ENCODE measurements around the gene PEX6. TPM values are rescaled to one million over a fixed set of nuclear protein-coding genes. Genes with fewer than 3 reads are reported as not detected.
A peak's percentile ranks its signal among the peaks of the same experiment; 100 is the strongest.

PEX6 gene
- total and polyA plus RNA-seq, 2 donors from 2014 or later = 18.0 to 22.6 TPM

DNA sequence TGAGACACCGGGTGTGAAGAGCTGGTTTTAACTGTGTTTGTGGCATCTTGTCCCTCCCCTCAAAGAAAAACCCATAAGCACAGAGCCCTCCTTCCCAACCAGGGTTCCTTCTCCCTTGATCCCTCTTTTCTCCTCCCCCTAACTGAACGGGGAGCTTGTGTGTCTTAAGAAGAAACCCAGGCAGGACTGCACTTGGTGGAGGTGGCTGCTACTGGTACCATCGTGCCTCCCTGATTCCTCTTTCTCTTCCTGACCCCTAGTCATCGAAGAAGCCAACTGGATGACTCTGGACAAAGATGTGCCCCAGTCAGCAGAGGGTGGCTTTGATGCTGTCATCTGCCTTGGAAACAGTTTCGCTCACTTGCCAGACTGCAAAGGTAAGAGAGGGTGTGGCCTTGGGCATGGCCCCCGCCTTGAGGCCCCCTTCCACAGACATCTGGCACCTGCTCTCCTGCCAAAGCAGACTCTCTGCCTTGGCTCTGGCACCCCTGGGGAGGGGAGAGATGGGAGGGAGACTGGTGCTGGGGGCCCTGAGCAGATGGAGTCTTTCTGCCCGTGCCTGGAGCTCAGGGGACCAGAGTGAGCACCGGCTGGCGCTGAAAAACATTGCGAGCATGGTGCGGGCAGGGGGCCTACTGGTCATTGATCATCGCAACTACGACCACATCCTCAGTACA lies 16.3 kb downstream of the PEX6 start:
- Histone ChIP-seq H3K4me1 (ENCODE audit: control insufficient read depth in 2 of 3, insufficient read depth in 2 of 3, low read depth in 1 of 3, low read length in 3 of 3) (peaks cover 0 to 8% (median 0%) of the 10 kb centered on the region in 3 donors), H3K27ac (ENCODE audit: low read depth in 2 of 2, low read length in 2 of 2) (no peak overlapping the region), H3K36me3 (ENCODE audit: control insufficient read depth in 2 of 3, insufficient read depth in 3 of 3, low read length in 3 of 3) (peaks cover 0 to 10% (median 3%) of the 10 kb centered on the region in 3 donors), H3K27me3 (ENCODE audit: control insufficient read depth, insufficient read depth, low read length) (no peaks in the 10 kb centered on the region), H3K9ac (ENCODE audit: low read length in 3 of 3) (no peak overlapping the region), H3K9me3 (ENCODE audit: control insufficient read depth in 2 of 3, insufficient read depth in 1 of 3, low read length in 3 of 3) (no peaks in the 10 kb centered on the region), H3K4me3 (ENCODE audit: low read length in 3 of 3) (no peak overlapping the region)
- DNase-seq (no peak), FAIRE-seq (no peak)
- TF ChIP-seq, protein P1, sequence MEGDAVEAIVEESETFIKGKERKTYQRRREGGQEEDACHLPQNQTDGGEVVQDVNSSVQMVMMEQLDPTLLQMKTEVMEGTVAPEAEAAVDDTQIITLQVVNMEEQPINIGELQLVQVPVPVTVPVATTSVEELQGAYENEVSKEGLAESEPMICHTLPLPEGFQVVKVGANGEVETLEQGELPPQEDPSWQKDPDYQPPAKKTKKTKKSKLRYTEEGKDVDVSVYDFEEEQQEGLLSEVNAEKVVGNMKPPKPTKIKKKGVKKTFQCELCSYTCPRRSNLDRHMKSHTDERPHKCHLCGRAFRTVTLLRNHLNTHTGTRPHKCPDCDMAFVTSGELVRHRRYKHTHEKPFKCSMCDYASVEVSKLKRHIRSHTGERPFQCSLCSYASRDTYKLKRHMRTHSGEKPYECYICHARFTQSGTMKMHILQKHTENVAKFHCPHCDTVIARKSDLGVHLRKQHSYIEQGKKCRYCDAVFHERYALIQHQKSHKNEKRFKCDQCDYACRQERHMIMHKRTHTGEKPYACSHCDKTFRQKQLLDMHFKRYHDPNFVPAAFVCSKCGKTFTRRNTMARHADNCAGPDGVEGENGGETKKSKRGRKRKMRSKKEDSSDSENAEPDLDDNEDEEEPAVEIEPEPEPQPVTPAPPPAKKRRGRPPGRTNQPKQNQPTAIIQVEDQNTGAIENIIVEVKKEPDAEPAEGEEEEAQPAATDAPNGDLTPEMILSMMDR (IDR thresholded peaks at IDR 0.05; ENCODE audit: borderline replicate concordance, extremely low read depth, insufficient read depth) = no peak
- intact Hi-C loops (cut with DNase I) = no loop called here

DNA sequence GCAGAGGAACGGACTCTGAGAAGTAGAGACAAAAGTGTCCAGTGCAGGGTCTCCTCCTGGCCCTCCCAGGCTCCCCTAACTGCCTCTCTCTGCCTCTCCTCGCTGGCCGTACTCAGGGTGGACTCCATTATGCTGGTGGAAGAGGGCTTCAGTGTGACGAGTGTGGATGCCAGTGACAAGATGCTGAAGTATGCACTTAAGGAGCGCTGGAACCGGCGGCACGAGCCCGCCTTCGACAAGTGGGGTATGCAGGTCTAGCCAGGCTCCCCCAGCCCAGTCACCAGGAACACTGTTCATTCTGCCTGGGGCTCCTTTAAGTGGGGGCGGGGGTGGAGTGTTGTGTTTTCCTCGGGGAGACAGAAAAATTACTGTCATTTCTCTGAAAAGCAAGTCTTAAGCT lies 16.9 kb downstream of the PEX6 start:
- Histone ChIP-seq H3K9me3 (ENCODE audit: control insufficient read depth in 2 of 3, insufficient read depth in 1 of 3, low read length in 3 of 3) (no peaks in the 10 kb centered on the region), H3K4me1 (ENCODE audit: control insufficient read depth in 2 of 3, insufficient read depth in 2 of 3, low read depth in 1 of 3, low read length in 3 of 3) (peaks cover 0 to 8% (median 0%) of the 10 kb centered on the region in 3 donors), H3K27ac (ENCODE audit: low read depth in 2 of 2, low read length in 2 of 2) (no peak overlapping the region), H3K36me3 (ENCODE audit: control insufficient read depth in 2 of 3, insufficient read depth in 3 of 3, low read length in 3 of 3) (peaks cover 0 to 10% (median 3%) of the 10 kb centered on the region in 3 donors), H3K4me3 (ENCODE audit: low read length in 3 of 3) (no peak overlapping the region), H3K27me3 (ENCODE audit: control insufficient read depth, insufficient read depth, low read length) (no peaks in the 10 kb centered on the region), H3K9ac (ENCODE audit: low read length in 3 of 3) (no peak overlapping the region)
- FAIRE-seq (no peak), DNase-seq (no peak)
- intact Hi-C loops (cut with DNase I) = no loop called here
- TF ChIP-seq, protein P1 (IDR thresholded peaks at IDR 0.05; ENCODE audit: borderline replicate concordance, extremely low read depth, insufficient read depth) = no peak

DNA sequence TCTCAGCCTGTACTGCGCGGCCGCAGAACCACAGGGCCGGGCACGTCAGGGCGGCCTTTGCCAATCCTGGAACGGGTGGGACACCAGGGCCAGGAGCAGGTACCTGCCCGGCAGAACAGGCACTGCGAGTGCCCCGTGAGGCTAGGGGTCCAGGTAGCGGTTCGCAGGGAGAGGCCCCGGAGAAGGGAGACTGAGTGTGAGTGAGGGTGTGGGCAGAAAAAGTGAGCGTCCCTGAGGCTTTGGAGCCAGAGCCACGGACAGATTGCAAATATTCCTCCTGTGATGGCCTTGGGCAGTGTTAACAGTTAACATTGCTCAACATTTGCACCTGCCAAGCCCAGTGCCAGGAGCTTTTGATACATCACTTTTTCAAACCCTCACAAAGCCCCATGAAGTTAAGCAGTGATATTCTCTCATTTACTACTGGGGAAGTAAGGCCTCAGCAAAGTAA lies 17.9 kb downstream of the PEX6 start:
- DNase-seq (no peak), FAIRE-seq (no peak)
- Histone ChIP-seq H3K27ac (ENCODE audit: low read depth in 2 of 2, low read length in 2 of 2) (no peak overlapping the region), H3K27me3 (ENCODE audit: control insufficient read depth, insufficient read depth, low read length) (no peaks in the 10 kb centered on the region), H3K4me1 (ENCODE audit: control insufficient read depth in 2 of 3, insufficient read depth in 2 of 3, low read depth in 1 of 3, low read length in 3 of 3) (peaks cover 0 to 8% (median 0%) of the 10 kb centered on the region in 3 donors), H3K9me3 (ENCODE audit: control insufficient read depth in 2 of 3, insufficient read depth in 1 of 3, low read length in 3 of 3) (no peaks in the 10 kb centered on the region), H3K36me3 (ENCODE audit: control insufficient read depth in 2 of 3, insufficient read depth in 3 of 3, low read length in 3 of 3) (peaks cover 0 to 5% (median 3%) of the 10 kb centered on the region in 3 donors), H3K9ac (ENCODE audit: low read length in 3 of 3) (no peak overlapping the region), H3K4me3 (ENCODE audit: low read length in 3 of 3) (peak overlapping the region in 2 of 3 donors; percentile 48 to 79)
- TF ChIP-seq, protein P1 (IDR thresholded peaks at IDR 0.05; ENCODE audit: borderline replicate concordance, extremely low read depth, insufficient read depth) = no peak
- intact Hi-C loops (cut with DNase I) = no loop called here
